DMS153 (cell line): ENCODE data around the gene BAHD1.

Source experiments
- DNase-seq: peaks from one replicate; lab custom pipeline; 2025; lab: John Stamatoyannopoulos, UW

Gene BAHD1

GRCh38 chr15:40440743-40441564 is at the start of gene BAHD1:
Gene BAHD1 (plus strand): TSS chr15:40440953. CDS start chr15:40458465, 17,512 bp downstream.
- DNase-seq, result peak; percentile 57

GRCh38 chr15:40392986-40393948 is 47.5 kb upstream of the BAHD1 start:
- DNase-seq, result no peak

- no peak for DNase-seq
These were observed 42.9 kb upstream of the BAHD1 start for GRCh38 chr15:40397688-40398412.

GRCh38 chr15:40398413-40398873 is 42.3 kb upstream of the BAHD1 start:
- no peak for DNase-seq

GRCh38 chr15:40399370-40399769 is 41.4 kb upstream of the BAHD1 start:
- DNase-seq, result no peak

GRCh38 chr15:40405501-40406381 is 35.0 kb upstream of the BAHD1 start, which contains the start of gene IVD:
Gene IVD (plus strand): TSS chr15:40405795. CDS start chr15:40405828, 33 bp downstream.
- DNase-seq, result peak; percentile 68

- DNase-seq, result no peak
These were observed 33.3 kb upstream of the BAHD1 start for GRCh38 chr15:40407330-40407990.

- DNase-seq, result no peak
These were observed 31.4 kb upstream of the BAHD1 start for GRCh38 chr15:40409366-40409765.

- DNase-seq, result no peak
These were observed 30.3 kb upstream of the BAHD1 start for GRCh38 chr15:40410476-40410875.

GRCh38 chr15:40412095-40412759 is 28.5 kb upstream of the BAHD1 start:
- DNase-seq, result no peak

GRCh38 chr15:40413036-40413435 is 27.7 kb upstream of the BAHD1 start:
- DNase-seq, result no peak

GRCh38 chr15:40414816-40415215 is 25.9 kb upstream of the BAHD1 start:
- no peak for DNase-seq

- DNase-seq, result no peak
These were observed 25.5 kb upstream of the BAHD1 start for GRCh38 chr15:40415226-40415625.

- DNase-seq, result no peak
These were observed 24.7 kb upstream of the BAHD1 start for GRCh38 chr15:40416056-40416455.

GRCh38 chr15:40418126-40418525 is 22.6 kb upstream of the BAHD1 start:
- DNase-seq, result no peak

GRCh38 chr15:40420071-40420713 is 20.6 kb upstream of the BAHD1 start:
- DNase-seq, result no peak

- peak; percentile 20 for DNase-seq
These were observed 20.0 kb upstream of the BAHD1 start for GRCh38 chr15:40420793-40421192.

GRCh38 chr15:40421246-40422157 is 19.3 kb upstream of the BAHD1 start:
- peak; percentile 8 for DNase-seq
